RWPE2 (cell line): ENCODE results near the gene ST8SIA6.

Experiments
- ATAC-seq: fragments of 200-7000 bp; cut with Tn5 transposase; 3 replicates; pipeline ENCODE4 v1.9.1; 2021; ENCODE audit warnings: low read depth
- DNase-seq: peaks from one replicate; pipeline ENCODE4 v3.0.0-alpha.2; 2020; ENCODE audit warnings: low spot score
- H3K27ac ChIP-seq: fragments of 450-650 bp; 2 replicates; pipeline ENCODE4 v1.5.1; 2017; ENCODE audit warnings: mild to moderate bottlenecking; ENCODE audit not compliant: poor library complexity, severe bottlenecking
- H3K27me3 ChIP-seq: fragments of 250-450 bp; sonication (Bioruptor Pico); 2 replicates; pipeline ENCODE4 v1.5.1; 2021; ENCODE audit warnings: mild to moderate bottlenecking, moderate library complexity; ENCODE audit not compliant: insufficient read depth, poor library complexity, severe bottlenecking
- H3K36me3 ChIP-seq: fragments of 250-450 bp; sonication (Bioruptor Pico); 2 replicates; pipeline ENCODE4 v1.5.1; 2020; ENCODE audit warnings: low read depth, mild to moderate bottlenecking, moderate library complexity
- H3K4me1 ChIP-seq: fragments of 250-450 bp; sonication (Bioruptor Pico); 2 replicates; pipeline ENCODE4 v1.5.1; 2021; ENCODE audit warnings: mild to moderate bottlenecking, moderate library complexity; ENCODE audit not compliant: insufficient read depth, poor library complexity, severe bottlenecking
- H3K4me3 ChIP-seq: fragments of 250-450 bp; sonication (Bioruptor Pico); 2 replicates; pipeline ENCODE4 v1.5.1; 2021; ENCODE audit warnings: mild to moderate bottlenecking, moderate library complexity; ENCODE audit not compliant: severe bottlenecking
- H3K9me3 ChIP-seq: fragments of 250-450 bp; sonication (Bioruptor Pico); 2 replicates; pipeline ENCODE4 v1.5.1; 2021; ENCODE audit warnings: mild to moderate bottlenecking, moderate library complexity; ENCODE audit not compliant: severe bottlenecking
- TF ChIP-seq, protein P1 (sequence below): fragments of 450-650 bp; IDR thresholded peaks from one replicate; pipeline ENCODE4 v1.5.1; 2017; ENCODE audit warnings: mild to moderate bottlenecking, moderate library complexity; ENCODE audit not compliant: poor library complexity, severe bottlenecking

The ST8SIA6 gene

DNA sequence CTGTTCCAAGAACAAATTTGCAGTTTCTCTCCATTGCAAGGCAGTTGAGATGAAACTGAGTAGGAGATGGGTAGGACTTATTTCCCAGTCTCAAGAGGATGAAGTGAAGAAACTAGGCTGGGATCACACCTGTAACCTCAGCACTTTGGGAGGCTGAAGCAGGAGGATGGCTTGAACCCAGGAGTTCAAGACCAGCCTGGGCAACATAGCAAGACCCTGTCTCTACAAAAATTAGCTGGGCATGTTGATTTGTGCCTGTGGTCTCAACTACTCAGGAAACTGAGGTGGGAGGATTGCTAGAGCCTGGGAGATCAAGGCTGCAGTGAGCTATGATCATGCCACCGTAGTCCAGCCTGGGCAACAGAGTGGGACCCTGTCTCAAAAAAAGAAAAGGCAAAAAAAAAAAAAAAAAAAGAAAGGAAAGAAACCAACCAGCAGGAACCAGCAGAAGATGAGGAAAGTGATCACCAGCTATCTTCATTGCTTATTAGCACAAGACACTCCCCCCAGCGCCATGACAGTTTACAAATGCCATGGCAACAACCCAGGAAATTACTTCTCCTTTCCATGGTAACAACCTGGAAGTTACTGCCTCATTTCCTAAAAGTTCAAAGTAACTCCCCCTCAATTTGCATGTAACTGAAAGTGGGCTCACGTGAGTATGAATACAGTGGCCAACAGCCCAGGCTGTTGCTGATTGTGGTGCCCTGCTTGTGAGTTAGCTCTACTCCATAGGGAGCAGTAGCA is 18.3 kb upstream of the ST8SIA6 start:
- no peaks in the 10 kb centered on the region for H3K27me3 ChIP-seq
- H3K4me3 ChIP-seq, result no peak overlapping the region
- no peak for ATAC-seq
- H3K4me1 ChIP-seq, result no peaks in the 10 kb centered on the region
- H3K36me3 ChIP-seq, result no peaks in the 10 kb centered on the region
- TF ChIP-seq, protein P1, sequence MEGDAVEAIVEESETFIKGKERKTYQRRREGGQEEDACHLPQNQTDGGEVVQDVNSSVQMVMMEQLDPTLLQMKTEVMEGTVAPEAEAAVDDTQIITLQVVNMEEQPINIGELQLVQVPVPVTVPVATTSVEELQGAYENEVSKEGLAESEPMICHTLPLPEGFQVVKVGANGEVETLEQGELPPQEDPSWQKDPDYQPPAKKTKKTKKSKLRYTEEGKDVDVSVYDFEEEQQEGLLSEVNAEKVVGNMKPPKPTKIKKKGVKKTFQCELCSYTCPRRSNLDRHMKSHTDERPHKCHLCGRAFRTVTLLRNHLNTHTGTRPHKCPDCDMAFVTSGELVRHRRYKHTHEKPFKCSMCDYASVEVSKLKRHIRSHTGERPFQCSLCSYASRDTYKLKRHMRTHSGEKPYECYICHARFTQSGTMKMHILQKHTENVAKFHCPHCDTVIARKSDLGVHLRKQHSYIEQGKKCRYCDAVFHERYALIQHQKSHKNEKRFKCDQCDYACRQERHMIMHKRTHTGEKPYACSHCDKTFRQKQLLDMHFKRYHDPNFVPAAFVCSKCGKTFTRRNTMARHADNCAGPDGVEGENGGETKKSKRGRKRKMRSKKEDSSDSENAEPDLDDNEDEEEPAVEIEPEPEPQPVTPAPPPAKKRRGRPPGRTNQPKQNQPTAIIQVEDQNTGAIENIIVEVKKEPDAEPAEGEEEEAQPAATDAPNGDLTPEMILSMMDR, result no peak
- no peaks in the 10 kb centered on the region for H3K9me3 ChIP-seq
- H3K27ac ChIP-seq, result no peak overlapping the region
- DNase-seq, result no peak

DNA sequence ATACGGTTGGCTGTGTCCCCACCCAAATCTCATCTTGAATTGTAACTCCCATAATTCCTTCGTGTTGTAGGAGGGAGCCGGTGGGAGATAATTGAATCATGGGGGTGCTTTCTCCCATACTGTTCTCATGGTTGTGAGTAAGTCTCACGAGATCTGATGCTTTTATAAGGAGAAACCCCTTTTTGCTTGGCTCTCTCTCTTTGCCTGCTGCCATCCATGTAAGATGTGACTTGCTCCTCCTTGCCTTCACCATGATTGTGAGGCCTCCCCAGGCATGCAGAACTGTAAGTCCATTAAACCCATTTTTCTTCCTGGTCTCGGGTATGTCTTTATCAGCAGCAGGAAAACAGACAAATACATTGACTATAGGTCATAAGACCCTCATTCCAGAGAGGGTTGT is 15.9 kb upstream of the ST8SIA6 start:
- no peak for ATAC-seq
- Histone ChIP-seq H3K36me3 (no peaks in the 10 kb centered on the region), H3K9me3 (no peaks in the 10 kb centered on the region), H3K4me3 (no peak overlapping the region), H3K4me1 (no peaks in the 10 kb centered on the region), H3K27ac (no peak overlapping the region), H3K27me3 (no peaks in the 10 kb centered on the region)
- no peak for DNase-seq
- TF ChIP-seq, protein P1, result no peak

DNA sequence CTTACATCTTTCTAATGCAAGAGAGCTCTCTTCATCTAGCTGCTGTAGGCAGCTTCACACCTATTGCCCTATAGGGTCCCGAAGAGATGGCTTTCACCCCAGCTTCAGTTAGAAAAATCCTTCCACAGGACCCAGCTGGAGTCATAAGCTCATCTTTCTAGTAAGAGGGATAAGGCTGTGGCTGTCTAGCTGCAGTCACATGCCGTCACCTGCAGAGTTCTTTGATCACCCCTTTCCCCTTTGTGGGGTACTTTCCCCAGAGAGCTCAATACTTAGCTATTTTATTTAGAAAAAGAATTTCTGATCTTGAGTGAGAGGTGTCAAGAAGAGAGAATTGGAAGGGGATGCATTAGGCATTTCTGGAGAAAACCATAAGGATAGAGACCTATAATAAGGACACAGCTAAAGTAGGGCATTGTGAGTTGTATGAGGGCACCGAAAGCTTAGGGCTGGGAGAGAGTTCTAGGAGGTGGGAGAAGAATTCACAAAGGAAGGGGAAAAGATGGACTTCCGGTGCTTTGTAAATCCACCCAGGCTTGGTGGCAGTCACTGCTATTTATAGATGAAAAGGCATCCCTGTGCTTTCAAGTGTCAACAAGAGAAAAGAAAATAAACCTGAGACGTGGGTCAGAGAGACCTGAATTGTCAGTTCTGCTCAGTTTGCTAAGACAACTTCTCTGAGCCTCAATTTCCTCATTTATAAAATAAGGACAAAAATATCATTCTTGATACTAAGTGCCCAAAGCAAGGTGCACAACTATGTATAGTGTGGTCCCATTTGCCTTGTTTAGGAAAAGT is 11.1 kb upstream of the ST8SIA6 start:
- no peak for DNase-seq
- Histone ChIP-seq H3K27me3 (no peaks in the 10 kb centered on the region), H3K4me3 (no peak overlapping the region), H3K4me1 (no peaks in the 10 kb centered on the region), H3K27ac (no peak overlapping the region), H3K36me3 (no peaks in the 10 kb centered on the region), H3K9me3 (no peaks in the 10 kb centered on the region)
- ATAC-seq, result no peak
- TF ChIP-seq, protein P1, result no peak

DNA sequence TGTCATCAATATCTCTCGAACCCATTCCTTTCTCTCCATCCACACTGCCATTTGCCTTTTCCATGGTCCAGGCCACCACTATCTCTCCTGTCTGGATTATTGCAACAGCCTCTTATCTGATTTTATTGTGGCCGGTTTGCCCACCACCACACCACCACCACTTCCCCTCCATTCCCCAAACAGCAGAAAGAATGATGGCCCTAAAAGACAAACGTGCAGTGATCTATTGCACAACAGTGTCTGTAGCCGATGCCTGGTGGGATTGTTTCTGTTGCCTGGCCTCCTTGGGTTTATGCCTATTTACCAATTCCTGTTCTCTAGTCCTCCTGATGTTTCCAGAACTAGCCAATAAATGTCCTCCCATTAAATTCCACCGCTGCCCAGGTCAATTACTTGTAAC is 10.2 kb upstream of the ST8SIA6 start:
- DNase-seq, result no peak
- ATAC-seq, result no peak
- no peaks in the 10 kb centered on the region for H3K36me3 ChIP-seq
- H3K9me3 ChIP-seq, result no peaks in the 10 kb centered on the region
- H3K27ac ChIP-seq, result no peak overlapping the region
- no peaks in the 10 kb centered on the region for H3K4me1 ChIP-seq
- TF ChIP-seq, protein P1, result no peak
- no peak overlapping the region for H3K4me3 ChIP-seq
- H3K27me3 ChIP-seq, result no peaks in the 10 kb centered on the region

DNA sequence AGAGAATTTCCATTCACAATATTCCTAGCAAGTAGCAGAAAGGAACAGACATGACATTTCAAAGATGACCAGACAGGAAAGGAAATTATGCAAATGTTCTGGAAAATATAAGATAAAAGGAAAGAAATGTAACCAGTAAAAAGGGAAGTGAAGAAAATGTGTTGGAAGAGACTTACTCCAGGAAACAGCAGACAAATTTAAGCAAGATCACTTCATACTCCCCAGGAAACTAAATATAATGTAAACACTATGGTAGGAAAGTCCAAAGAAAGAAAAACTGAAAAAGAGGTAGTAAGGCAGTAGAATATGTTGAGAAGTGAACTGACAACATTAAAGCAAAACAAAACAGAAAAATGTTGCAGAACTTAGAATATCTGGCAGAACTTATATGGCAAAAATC is 6.4 kb upstream of the ST8SIA6 start:
- TF ChIP-seq, protein P1, result no peak

More for the DNA sequence above, 6.4 kb upstream of the ST8SIA6 start:
- Histone ChIP-seq H3K4me3 (no peak overlapping the region), H3K27me3 (no peaks in the 10 kb centered on the region), H3K4me1 (no peaks in the 10 kb centered on the region), H3K9me3 (no peaks in the 10 kb centered on the region), H3K36me3 (no peaks in the 10 kb centered on the region), H3K27ac (no peak overlapping the region)
- ATAC-seq (no peak), DNase-seq (no peak)
